HG03469 (cell line): Measurements from ENCODE around the gene RUNDC3A.

Experiments
- ATAC-seq: cut with Tn5 transposase; IDR thresholded peaks from one replicate; pipeline ENCODE4 v1.9.1; 2021; ENCODE audit warnings: mild to moderate bottlenecking, moderate library complexity, moderate number of reproducible peaks; ENCODE audit not compliant: unreplicated experiment

The RUNDC3A gene

DNA sequence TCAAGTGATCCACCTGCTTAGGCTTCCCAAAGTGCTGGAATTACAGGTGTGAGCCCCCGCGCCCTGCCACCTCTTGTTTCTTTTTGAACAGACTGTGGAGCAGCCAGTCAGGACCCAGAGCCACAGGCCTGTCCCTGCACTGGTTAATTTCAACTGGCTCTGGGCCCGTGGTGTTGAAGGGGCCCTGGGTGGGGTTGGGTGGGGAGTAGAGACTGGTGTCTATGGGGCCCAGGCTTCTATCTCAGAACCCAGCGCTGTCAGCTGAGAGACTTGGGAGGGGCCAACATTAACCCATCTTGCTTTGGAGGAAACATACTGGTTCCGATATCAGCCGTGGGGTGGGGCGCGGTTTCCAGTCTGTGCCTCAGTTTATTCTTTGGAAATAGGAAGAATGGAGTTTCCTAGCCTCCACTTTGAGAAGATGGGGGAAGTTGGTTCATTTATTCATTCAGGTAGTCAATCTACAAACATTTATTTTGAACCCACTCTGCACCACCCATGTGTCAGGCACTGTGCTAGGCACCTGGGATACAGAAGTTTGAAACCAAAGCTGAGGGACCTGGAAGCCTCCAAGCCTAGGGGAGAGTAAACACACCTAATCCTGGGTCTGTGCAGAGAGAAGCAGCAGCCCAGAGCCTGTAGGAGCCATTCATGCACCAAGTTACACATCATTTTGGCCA lies 24.9 kb upstream of the RUNDC3A start:
- ATAC-seq: no peak

DNA sequence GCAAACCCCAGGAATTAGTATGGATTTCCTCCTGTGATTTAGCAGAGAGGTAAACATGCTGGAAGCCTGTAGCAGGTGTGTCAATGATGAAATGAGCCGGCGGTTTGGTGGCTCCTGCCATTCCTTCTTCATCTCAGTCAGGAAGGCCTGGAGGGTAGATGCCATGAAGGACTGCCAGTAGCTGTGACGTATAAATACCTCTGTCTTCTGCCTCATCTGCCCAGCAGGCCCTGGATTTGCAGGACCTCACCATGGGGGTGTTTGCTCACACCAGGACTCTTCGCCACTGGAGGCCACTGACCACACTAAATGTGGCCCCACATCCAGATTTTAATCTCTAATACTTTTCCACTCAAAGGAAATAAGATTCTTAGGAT lies 24.4 kb upstream of the RUNDC3A start:
- ATAC-seq: no peak

DNA sequence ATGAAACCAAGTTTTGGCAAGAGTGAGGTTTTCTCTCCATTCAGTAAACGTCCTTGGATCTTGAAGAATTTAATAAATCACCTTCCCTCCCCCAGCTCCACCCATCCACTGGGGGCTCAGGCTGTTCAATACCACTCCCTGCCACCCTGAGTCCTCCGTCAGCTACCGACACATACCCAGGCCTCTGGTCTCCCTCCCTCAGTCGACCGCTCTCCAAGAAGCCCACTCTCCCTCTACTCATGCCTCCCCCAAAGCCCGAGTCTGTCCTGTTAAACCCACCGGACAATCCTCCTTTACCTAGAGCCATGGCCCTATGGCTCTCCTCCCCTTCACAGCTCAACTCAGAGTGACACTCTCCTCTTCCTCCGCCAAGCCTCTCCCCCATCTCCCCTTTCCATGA lies 20.8 kb upstream of the RUNDC3A start:
- no peak for ATAC-seq

DNA sequence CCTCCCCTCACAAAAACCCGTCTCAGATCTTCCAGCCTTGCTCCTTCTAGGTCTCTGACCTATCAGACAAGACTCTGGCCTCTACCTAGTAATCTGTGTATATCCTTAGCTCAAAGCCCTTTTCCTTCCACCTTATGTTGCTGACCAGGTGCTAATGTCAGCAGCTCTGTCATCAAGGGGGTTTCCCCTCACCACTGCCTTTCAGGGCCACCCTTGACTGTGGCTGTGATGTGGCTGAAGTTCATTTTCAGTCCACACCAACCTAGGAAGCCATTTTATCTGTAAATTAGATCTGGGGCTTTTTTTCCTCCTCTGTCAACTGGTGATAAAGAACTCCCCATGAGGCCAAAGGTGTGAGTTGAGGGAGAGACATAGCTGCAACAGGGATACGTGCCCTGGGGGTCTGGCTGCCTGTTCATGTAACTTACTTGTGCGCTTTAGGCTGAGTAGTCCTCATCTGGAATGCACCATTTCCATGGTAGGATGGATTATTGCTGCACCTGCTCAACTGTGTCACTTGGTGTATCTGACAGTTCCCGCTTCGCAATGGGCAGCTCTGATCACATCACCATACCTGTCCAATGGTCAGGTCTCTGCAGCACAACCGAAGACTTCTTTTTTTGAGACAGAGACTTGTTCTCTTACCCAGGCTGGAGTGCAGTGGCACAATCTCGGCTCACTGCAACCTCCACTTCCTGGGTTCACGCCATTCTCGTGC lies 14.7 kb upstream of the RUNDC3A start:
- no peak for ATAC-seq

DNA sequence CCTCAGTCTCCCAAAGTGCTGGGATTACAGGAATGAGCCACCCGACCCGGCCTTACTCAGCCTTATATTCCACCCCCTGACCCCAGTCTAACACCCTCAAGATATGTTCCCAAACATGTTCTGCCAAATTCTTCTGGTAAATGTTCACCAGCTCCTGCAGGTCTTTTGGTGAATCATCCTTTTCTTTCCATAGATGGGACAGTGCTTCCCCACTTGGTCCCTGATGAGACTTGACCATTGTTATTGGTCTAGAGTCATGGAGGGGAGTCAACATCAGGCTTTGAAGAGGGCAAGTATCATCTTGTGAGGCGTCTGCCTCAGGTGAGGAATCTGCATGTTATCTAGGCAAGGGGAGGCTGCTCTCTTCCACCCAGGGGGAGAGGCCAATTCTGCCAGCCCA lies 10.4 kb upstream of the RUNDC3A start:
- ATAC-seq: no peak

- ATAC-seq: no peak
Observed at GRCh38 chr17:44304651-44305050, 3.8 kb upstream of the RUNDC3A start.

DNA sequence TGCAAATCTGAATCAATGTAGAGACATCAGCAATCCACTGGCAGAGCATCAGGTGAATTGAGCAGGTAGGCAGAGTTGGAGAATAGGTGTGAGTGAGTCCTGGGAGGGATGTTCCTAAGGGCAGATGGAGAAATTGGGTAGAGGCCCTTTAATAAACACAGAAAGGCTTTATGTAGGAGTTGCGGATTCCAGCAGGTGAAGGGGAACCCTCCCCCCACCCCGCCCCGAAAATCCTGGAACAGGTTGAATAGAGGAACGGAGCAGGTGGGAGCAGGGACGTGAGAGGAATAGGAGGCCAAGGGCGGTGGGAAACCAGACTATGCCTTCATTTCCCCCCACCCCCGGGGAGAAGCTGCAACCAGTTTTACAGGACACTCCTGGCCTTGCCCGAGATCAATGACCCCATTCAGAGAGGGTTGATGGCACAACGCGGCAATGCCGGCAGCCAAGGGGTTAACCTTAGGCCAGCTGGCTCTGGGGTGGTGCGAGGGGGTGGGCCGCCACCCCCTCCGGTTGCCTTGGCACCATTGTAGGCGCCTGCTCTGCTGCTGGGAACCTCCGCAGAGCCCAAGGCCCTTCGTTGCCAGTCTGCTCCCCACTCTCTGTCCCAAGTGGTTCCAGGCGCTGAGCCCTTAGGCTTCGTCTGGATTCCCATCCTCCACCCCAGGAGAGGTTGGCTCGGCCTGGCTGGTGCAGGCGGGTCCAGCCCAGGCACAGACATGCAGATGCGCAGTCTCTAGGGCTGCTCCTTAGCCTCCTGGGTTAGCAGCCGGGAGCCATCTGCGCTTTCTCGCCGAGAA lies 814 bp upstream of the RUNDC3A start:
- ATAC-seq: no peak

GRCh38 chr17:44308865-44309264 lies 464 bp downstream of the RUNDC3A start:
- ATAC-seq: no peak

DNA sequence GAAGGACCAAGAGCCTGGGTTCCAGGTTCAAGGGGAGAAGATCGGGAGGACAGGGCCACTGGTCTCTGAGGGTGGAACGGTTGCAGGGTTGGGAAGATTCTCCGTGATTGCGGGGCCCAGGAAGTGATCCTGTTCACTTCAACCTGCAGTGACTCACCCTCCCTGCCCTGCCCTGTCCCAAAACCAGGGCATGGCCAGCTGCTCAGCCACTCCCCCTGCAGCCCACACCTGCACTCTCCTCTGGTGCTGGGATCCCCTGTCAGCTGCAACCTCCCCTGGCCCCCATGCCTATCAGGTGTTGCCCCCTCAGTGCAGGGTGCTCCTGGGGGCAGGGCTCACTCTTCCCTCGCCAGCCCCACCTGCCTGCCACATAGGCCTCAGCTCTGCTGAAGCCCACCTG lies 1.1 kb downstream of the RUNDC3A start:
- ATAC-seq: no peak

DNA sequence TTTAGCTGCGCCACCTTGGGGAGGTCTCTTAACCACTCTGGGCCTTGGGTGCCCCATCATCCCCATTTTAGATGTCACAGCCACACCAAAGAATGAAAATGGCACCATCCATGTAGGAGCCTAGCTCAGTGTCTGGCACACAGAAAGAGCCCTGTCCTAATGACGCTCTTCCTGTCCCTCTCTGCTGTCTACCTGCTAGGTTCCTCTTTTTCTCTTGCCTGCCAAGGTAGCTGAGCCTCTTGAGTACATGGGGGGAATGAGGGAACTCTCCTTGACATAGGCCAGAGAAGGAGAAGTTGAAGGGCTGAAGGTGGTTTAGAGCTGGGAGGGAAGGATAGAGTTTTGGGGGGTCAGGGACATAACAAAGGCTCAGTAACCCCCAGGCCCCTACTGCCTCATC lies 1.8 kb downstream of the RUNDC3A start:
- no peak for ATAC-seq

- ATAC-seq: no peak
Observed at GRCh38 chr17:44310609-44311376, 2.4 kb downstream of the RUNDC3A start.

DNA sequence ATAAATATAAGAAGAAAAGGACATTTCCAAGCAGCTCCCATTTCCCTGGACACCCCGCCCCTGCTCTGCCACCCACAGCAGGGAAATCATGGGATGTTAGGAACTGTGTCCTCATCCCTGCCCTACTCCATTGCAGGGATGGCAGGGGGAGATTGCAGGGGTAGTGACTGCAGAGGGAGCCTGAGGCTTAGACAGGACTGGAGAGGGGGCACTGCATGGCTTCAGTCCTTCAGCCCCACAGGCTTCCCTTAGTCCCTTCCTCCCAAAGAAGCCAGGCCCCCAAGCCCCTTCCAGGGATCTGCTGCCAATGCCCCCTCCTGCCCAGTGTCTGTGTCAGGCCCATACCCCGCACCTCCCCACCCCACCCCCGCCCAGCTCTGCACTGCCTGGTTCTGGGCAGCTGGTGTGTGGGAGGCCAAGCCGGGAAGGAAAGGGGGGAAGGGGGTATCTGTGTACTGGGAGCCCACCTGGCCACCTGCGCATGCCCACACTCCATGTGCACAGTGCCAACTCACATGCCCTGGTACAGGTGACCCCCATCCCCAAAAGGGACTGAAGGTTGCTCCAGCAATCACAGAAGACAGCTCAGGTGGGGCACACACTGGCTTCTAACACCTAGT lies 3.3 kb downstream of the RUNDC3A start:
- no peak for ATAC-seq

GRCh38 chr17:44312396-44313104 lies 4.1 kb downstream of the RUNDC3A start:
- ATAC-seq: no peak

GRCh38 chr17:44314031-44314430 lies 5.6 kb downstream of the RUNDC3A start:
- ATAC-seq: no peak

DNA sequence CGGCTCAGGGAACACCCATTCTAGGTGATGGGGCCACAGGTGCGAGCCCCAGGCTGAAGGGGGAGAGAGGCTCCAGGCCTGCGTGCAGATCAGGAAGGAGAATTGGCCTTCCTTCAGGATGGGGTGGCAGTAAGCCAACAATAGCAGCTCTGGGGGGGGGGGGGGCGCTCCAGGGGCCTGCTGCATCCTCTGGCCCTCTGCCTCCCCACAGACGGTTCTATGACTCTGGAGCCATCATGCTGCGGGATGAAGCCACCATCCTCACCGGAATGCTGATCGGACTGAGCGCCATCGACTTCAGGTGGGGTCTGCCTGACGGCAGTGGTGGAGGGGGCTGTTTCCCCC lies 6.1 kb downstream of the RUNDC3A start:
- ATAC-seq: no peak

DNA sequence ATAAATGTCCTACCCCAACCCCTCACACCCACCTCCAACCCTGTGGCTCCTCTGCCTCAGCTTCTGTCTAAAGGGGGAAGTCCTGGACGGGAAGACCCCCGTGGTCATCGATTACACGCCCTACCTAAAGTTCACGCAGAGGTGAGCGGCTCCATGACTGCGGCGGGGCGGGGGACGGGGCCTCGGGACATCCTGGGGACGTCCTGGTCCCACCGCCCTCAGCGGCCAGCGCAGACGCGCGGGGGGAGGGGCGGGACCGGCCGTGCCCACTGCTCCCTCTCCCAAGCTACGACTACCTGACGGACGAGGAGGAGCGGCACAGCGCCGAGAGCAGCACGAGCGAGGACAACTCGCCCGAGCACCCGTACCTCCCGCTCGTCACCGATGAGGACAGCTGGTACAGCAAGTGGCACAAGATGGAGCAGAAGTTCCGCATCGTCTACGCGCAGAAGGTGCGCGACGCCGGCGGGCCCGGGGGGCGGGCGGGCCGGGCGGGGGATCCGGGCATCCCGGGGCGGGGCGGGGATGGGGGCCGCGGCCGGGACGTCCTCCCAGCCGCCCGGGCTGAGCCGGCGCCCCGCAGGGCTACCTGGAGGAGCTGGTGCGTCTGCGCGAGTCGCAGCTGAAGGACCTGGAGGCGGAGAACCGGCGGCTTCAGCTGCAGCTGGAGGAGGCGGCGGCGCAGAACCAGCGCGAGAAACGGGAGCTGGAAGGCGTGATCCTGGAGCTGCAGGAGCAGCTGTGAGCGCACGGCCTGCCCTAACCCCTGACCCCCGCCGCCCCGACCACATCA lies 6.7 kb downstream of the RUNDC3A start:
- ATAC-seq: no peak

DNA sequence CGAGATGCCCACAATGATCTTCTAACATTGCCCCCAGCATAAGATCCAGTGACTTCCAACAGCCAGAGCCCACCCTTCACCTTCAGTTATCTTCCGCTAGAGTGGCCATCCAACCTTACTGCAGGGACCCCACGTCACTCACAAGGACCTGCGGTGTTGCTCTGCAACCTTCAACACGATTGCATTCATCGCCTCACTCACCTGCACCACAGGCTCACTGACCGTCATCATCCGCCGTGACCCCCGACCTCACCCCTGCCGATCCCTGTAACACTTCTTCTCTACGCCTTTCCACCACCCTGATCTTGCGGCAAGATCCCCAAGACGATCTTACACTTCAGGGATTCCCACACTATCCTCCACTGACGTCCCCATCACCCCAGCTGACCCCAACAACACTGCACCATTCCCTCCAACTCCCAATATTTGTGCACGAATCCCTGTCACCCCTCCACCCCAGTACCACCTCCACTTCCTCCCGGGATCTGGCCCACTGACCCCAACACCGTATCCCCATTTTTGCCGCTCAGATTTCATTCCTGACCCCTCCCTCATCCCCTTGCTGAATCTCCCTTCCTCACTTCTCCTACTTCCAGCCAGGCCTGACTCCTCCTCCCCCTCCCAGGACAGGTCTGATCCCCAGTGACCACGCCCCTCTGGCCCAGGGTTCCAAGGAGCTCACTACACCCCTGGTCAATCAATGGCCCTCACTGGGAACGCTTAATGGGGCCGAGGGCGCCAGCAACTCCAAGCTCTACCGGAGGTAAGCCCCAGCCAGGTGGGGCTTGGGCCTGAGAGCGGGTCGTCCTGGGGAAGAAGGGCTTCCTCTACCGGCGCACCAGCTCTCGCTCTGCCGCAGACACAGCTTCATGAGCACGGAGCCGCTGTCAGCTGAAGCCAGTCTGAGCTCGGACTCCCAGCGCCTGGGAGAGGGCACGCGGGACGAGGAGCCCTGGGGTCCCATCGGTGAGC lies 7.6 kb downstream of the RUNDC3A start:
- no peak for ATAC-seq

- no peak for ATAC-seq
Observed at GRCh38 chr17:44317545-44317944, 9.1 kb downstream of the RUNDC3A start.
